ENCODE data around the gene KAZN.

GRCh38 chr1:14962407-14962806 is 363.9 kb downstream of the KAZN start:
- TF ChIP-seq CTCF (IDR thresholded peaks at IDR 0.05; ENCODE audit: low read length) (no peak), EZH2 (optimal IDR thresholded peaks at IDR 0.05; ENCODE audit: low read depth, low read length) (no peak), EZH2phosphoT487 (IDR thresholded peaks at IDR 0.05; ENCODE audit: low read length) (no peak)

All from MM.1S (cell line).